Activated T-cell treated with anti-CD3 and anti-CD28 coated beads for 1 hour (primary cell): ENCODE measurements around the gene PSIP1.
"Not testable (repeated sequence)": the region's sequence is repeated elsewhere in the genome, so short reads cannot be mapped to it uniquely, and the experiment has no call there.

ENCODE experiments used
- DNase-seq: peaks from one replicate; pipeline ENCODE4 v3.0.0-alpha.2; 2020; ENCODE audit warnings: low read depth

The PSIP1 gene

GRCh38 chr9:15430920-15431844 lies 79.6 kb downstream of the PSIP1 start:
- no peak for DNase-seq

GRCh38 chr9:15427702-15428101 lies 83.1 kb downstream of the PSIP1 start:
- DNase-seq: not testable (repeated sequence)

GRCh38 chr9:15426019-15426418 lies 84.8 kb downstream of the PSIP1 start:
- no peak for DNase-seq

- DNase-seq: no peak
These were observed 87.4 kb downstream of the PSIP1 start for GRCh38 chr9:15423231-15423985.

- DNase-seq: peak; percentile 82
These were observed 88.2 kb downstream of the PSIP1 start, which contains the start of gene SNAPC3 for GRCh38 chr9:15422372-15423230. Gene SNAPC3 (plus strand): TSS chr9:15422876. CDS start chr9:15422880, 4 bp downstream.

GRCh38 chr9:15421990-15422371 lies 88.8 kb downstream of the PSIP1 start:
- no peak for DNase-seq

- no peak for DNase-seq
These were observed 89.2 kb downstream of the PSIP1 start for GRCh38 chr9:15421532-15421931.

GRCh38 chr9:15420796-15421195 lies 90.0 kb downstream of the PSIP1 start:
- DNase-seq: no peak

- DNase-seq: no peak
These were observed 93.1 kb downstream of the PSIP1 start for GRCh38 chr9:15417626-15418025.

GRCh38 chr9:15416880-15417279 lies 93.9 kb downstream of the PSIP1 start:
- DNase-seq: peak; percentile 20
